HG03175 (cell line): ENCODE results near the gene RPL12.

Source experiments
- ATAC-seq: cut with Tn5 transposase; IDR thresholded peaks from one replicate; pipeline ENCODE4 v1.9.1; 2021; ENCODE audit warnings: mild to moderate bottlenecking, moderate library complexity; ENCODE audit not compliant: unreplicated experiment

RPL12 gene

GRCh38 chr9:127405344-127406125, 45.7 kb downstream of the RPL12 start:
- no peak for ATAC-seq

- ATAC-seq = no peak
Measured at GRCh38 chr9:127404631-127405030, 46.6 kb downstream of the RPL12 start.

- ATAC-seq = no peak
Measured at GRCh38 chr9:127403507-127404192, 47.6 kb downstream of the RPL12 start.

- no peak for ATAC-seq
Measured at GRCh38 chr9:127402401-127403090, 48.7 kb downstream of the RPL12 start.

- ATAC-seq = no peak
Measured at GRCh38 chr9:127399736-127400269, 51.4 kb downstream of the RPL12 start.

GRCh38 chr9:127398715-127399400, 52.3 kb downstream of the RPL12 start:
- ATAC-seq = no peak

GRCh38 chr9:127398275-127398647, 52.9 kb downstream of the RPL12 start:
- no peak for ATAC-seq
